GM12878 (cell line): ENCODE measurements around the gene ANAPC4. TPM values are rescaled to one million over a fixed set of nuclear protein-coding genes. Genes with fewer than 3 reads are reported as not detected.

Experiments
- ATAC-seq: fragments of 200-7000 bp; cut with Tn5 transposase; 3 replicates; pipeline ENCODE4 v1.9.1; 2020; ENCODE audit warnings: mild to moderate bottlenecking, moderate library complexity
- BruUV-seq: library from RNA; stranded (reverse); fragments of 400-500 nt; replicated peaks from 2 replicates; lab custom pipeline; 2021; lab: Mats Ljungman, UMichigan
- CTCF ChIA-PET: fragments of 300-600 bp; sonication (Branson Sonifier 250); formaldehyde crosslinking; extraction: SDS; loops from one replicate; lab custom pipeline; 2021; ENCODE audit warnings: inconsistent platforms; lab: Yijun Ruan, JAX
- POLR2A ChIA-PET: fragments of 350-600 bp; formaldehyde crosslinking; extraction: SDS; loops from one replicate; lab custom pipeline; 2021; ENCODE audit warnings: inconsistent platforms; lab: Charles Lee
- RAD21 ChIA-PET: fragments of 300-600 bp; sonication (Branson Sonifier 250); formaldehyde crosslinking; loops from one replicate; lab custom pipeline; 2023; ENCODE audit warnings: antibody characterized with exemption; ENCODE audit not compliant: unreplicated experiment; lab: Charles Lee
- SMC1A ChIA-PET: fragments of 300-600 bp; sonication (Branson Sonifier 250); formaldehyde crosslinking; loops from one replicate; lab custom pipeline; 2023; ENCODE audit not compliant: unreplicated experiment, uncharacterized antibody; lab: Charles Lee
- DNase-seq: peaks from one replicate; pipeline ENCODE4 v3.0.0-alpha.2; 2011; ENCODE audit warnings: low read depth, low spot score
- FAIRE-seq: peaks from 3 replicates; lab custom pipeline; 2011; peaks lifted over from hg19 to GRCh38; lab: Jason Lieb, UNC
- H2AFZ ChIP-seq: 2 replicates; pipeline ENCODE4 v1.6.0; 2011; ENCODE audit warnings: low read depth, low read length, control low read depth; ENCODE audit not compliant: control insufficient read depth
- H3K27ac ChIP-seq: 2 replicates; pipeline ENCODE4 v1.5.1; 2011; ENCODE audit warnings: control low read depth; ENCODE audit not compliant: control insufficient read depth, insufficient read depth
- H3K27me3 ChIP-seq, 2 experiments: replicated peaks in 1 of 2; 2 replicates each; pipeline versions ENCODE4 v1.6.0 to v1.6.1; 2011; ENCODE audit warnings: low read length in 1 of 2; ENCODE audit not compliant: control insufficient read depth in 2 of 2, insufficient read depth in 2 of 2
- H3K36me3 ChIP-seq, 2 experiments: 2 replicates each; pipeline ENCODE4 v1.5.1; 2011; ENCODE audit warnings: low read length in 1 of 2; ENCODE audit not compliant: control insufficient read depth in 2 of 2, insufficient read depth in 2 of 2
- H3K4me1 ChIP-seq: 2 replicates; pipeline ENCODE4 v1.6.1; 2011; ENCODE audit warnings: mild to moderate bottlenecking, low read length, moderate library complexity, mixed read lengths; ENCODE audit not compliant: control insufficient read depth, insufficient read depth
- H3K4me2 ChIP-seq: 2 replicates; pipeline ENCODE4 v1.6.0; 2011; ENCODE audit warnings: control low read depth; ENCODE audit not compliant: control insufficient read depth, insufficient read depth
- H3K4me3 ChIP-seq: fragments of 200-600 bp; sonication (generic); 2 replicates; pipeline ENCODE4 v1.5.1; 2016
- H3K79me2 ChIP-seq: 2 replicates; pipeline ENCODE4 v1.6.0; 2011; ENCODE audit warnings: low read length; ENCODE audit not compliant: control insufficient read depth, insufficient read depth
- H3K9ac ChIP-seq: 2 replicates; pipeline ENCODE4 v1.8.0; 2011; ENCODE audit warnings: low read length, control low read depth, mixed read lengths; ENCODE audit not compliant: control insufficient read depth, insufficient read depth
- H3K9me3 ChIP-seq: replicated peaks from 3 replicates; pipeline ENCODE4 v1.5.1; 2011; ENCODE audit warnings: mild to moderate bottlenecking, low read length; ENCODE audit not compliant: control insufficient read depth, insufficient read depth
- H4K20me1 ChIP-seq: 2 replicates; pipeline ENCODE4 v1.6.0; 2011; ENCODE audit not compliant: control insufficient read depth, insufficient read depth
- BMI1 ChIP-seq: fragments of 450-650 bp; IDR thresholded peaks from 2 replicates; pipeline ENCODE4 v1.6.1; 2016; ENCODE audit warnings: mild to moderate bottlenecking, moderate library complexity, borderline replicate concordance
- CBX5 ChIP-seq: sonication (generic); IDR thresholded peaks from 2 replicates; pipeline ENCODE4 v1.6.1; 2016; ENCODE audit warnings: low read depth, moderate library complexity, mild to moderate bottlenecking, inconsistent platforms
- CEBPB ChIP-seq, 2 experiments: fragments of 150-350 bp in 1 of 2; IDR thresholded peaks; 2 replicates each; pipeline ENCODE4 v1.6.1; 2012 to 2014; ENCODE audit warnings: low read depth in 2 of 2, low read length in 2 of 2, borderline replicate concordance in 1 of 2, inconsistent platforms in 1 of 2
- GATAD2B ChIP-seq: fragments of 450-650 bp; conservative IDR thresholded peaks from 2 replicates; pipeline ENCODE4 v1.6.1; 2017; ENCODE audit warnings: low read depth, mild to moderate bottlenecking, moderate library complexity
- HDAC2 ChIP-seq: fragments of 200-600 bp; sonication (generic); IDR thresholded peaks from 2 replicates; pipeline ENCODE4 v1.6.1; 2017
- HDAC6 ChIP-seq: fragments of 200-600 bp; sonication (generic); IDR thresholded peaks from one replicate; pipeline ENCODE4 v1.8.0; 2017; ENCODE audit warnings: antibody characterized with exemption; ENCODE audit not compliant: unreplicated experiment
- HDGF ChIP-seq: fragments of 450-650 bp; IDR thresholded peaks from 2 replicates; pipeline ENCODE4 v1.6.1; 2016; ENCODE audit warnings: antibody characterized with exemption
- MEF2A ChIP-seq: IDR thresholded peaks from 2 replicates; pipeline ENCODE4 v1.6.1; 2011; ENCODE audit warnings: low read depth, mild to moderate bottlenecking, low read length, moderate library complexity; ENCODE audit not compliant: insufficient read depth
- NR2F1 ChIP-seq: fragments of 450-650 bp; conservative IDR thresholded peaks from 2 replicates; pipeline ENCODE4 v1.6.1; 2017; ENCODE audit warnings: mild to moderate bottlenecking
- NRF1 ChIP-seq: conservative IDR thresholded peaks from 2 replicates; pipeline ENCODE4 v1.6.1; 2011; ENCODE audit warnings: mild to moderate bottlenecking, low read depth, low read length, improper control_type of control experiment
- PRDM15 ChIP-seq: fragments of 450-650 bp; formaldehyde crosslinking; IDR thresholded peaks from 2 replicates; pipeline ENCODE4 v1.4.0; 2020; ENCODE audit warnings: mild to moderate bottlenecking, moderate library complexity
- RUNX3 ChIP-seq: IDR thresholded peaks from 2 replicates; pipeline ENCODE4 v1.6.1; 2012; ENCODE audit warnings: low read length, inconsistent platforms
- TCF12 ChIP-seq: IDR thresholded peaks from 2 replicates; pipeline ENCODE4 v1.6.1; 2011; ENCODE audit warnings: low read depth, mild to moderate bottlenecking, low read length
- YY1 ChIP-seq: IDR thresholded peaks from 2 replicates; pipeline ENCODE4 v1.6.1; 2011; ENCODE audit warnings: low read depth, mild to moderate bottlenecking, low read length
- ZBED1 ChIP-seq: IDR thresholded peaks from 2 replicates; pipeline ENCODE4 v1.6.1; 2016; ENCODE audit warnings: borderline replicate concordance
- ZSCAN29 ChIP-seq: fragments of 450-650 bp; IDR thresholded peaks from 2 replicates; pipeline ENCODE4 v1.6.1; 2017; ENCODE audit warnings: mild to moderate bottlenecking, moderate library complexity
- WGBS: methylation state at CpG from one replicate; pipeline ENCODE4 v1.1.6; 2016; ENCODE audit warnings: low lambda C conversion rate; ENCODE audit not compliant: insufficient replicate concordance, insufficient coverage; ENCODE audit errors: missing lambda C conversion rate; 5-methylcytosine and 5-hydroxymethylcytosine counted together
- in situ Hi-C: fragments of 300-500 bp; cut with MboI; formaldehyde crosslinking; loops from 9 replicates; pipeline ENCODE4 v1.14.3; 2018; ENCODE audit warnings: mixed read lengths
- intact Hi-C: fragments of 100-400 bp; cut with micrococcal nuclease; formaldehyde crosslinking; loops from one replicate; pipeline ENCODE4 v1.14.2; 2022; ENCODE audit not compliant: unreplicated experiment
- polyA plus RNA-seq, 11 experiments: library from polyadenylated mRNA; depleted of rRNA in 4 of 11; unstranded in 6 of 11; stranded (reverse) in 5 of 11; fragments of >200 nt; fragmentation: Nextera tagmentation in 4 of 11; fragmentation: Illumina TruSeq in 1 of 11; extraction: Ambion mirVana in 4 of 11; extraction: Trizol in 1 of 11; gene quantifications; 1 replicate in 1 of 11; 2 replicates in 10 of 11; pipeline versions ENCODE4 v1.2.1 to v1.2.3, GENCODE V29; 2011 to 2016; ENCODE audit warnings: inconsistent platforms in 2 of 11, missing spikeins in 2 of 11, low read depth in 1 of 11
- total RNA-seq, 4 experiments: library from RNA; depleted of rRNA in 3 of 4; stranded (reverse); fragments of >200 nt in 3 of 4; fragmentation: Illumina TruSeq in 1 of 4; extraction: Trizol in 1 of 4; gene quantifications; 2 replicates each; pipeline versions ENCODE4 v1.2.1 to v1.2.3, GENCODE V29; 2013 to 2021

The ANAPC4 gene
- total and polyA plus RNA-seq, 10 of the 15 experiments (the other 5 are each of a cell fraction or from before 2014, with no cell fraction given), result 16.3 to 50.2 (median 29.9) TPM

GRCh38 chr4:25424539-25425228 lies 47.6 kb downstream of the ANAPC4 start:
- intact Hi-C loops, result no loop called here
- Histone ChIP-seq H3K27ac (no peak overlapping the region), H3K9me3 (no peaks in the 10 kb centered on the region), H3K4me3 (no peak overlapping the region), H3K4me2 (no peak overlapping the region), H3K79me2 (no peaks in the 10 kb centered on the region), H3K27me3 (no peaks in the 10 kb centered on the region), H2AFZ (no peak overlapping the region), H3K9ac (no peak overlapping the region), H3K4me1 (peaks cover 3% of the 10 kb centered on the region; the same call in 1 of the 2 replicates), H4K20me1 (no peaks in the 10 kb centered on the region), H3K36me3 (0 out of 4 replicates have a peak, but pooled peaks cover 0 to 3% of the 10 kb centered on the region in 2 experiments)
- ChIA-PET RAD21 (no interaction called here), SMC1A (no interaction called here), CTCF (no interaction called here), POLR2A (no interaction called here)
- whole genome bisulfite sequencing, result 87% methylated on average over 9 of the region's 9 CpGs
- BruUV-seq, result no TSS peak
- in situ Hi-C loops, result no loop called here
- ATAC-seq, result no peak
- TF ChIP-seq GATAD2B (no peak), BMI1 (no peak), MEF2A (no peak), NRF1 (no peak), RUNX3 (no peak), HDGF (no peak), ZBED1 (no peak)
- no peak for DNase-seq
- FAIRE-seq, result no peak

GRCh38 chr4:25425361-25425760 lies 48.3 kb downstream of the ANAPC4 start:
- WGBS, result 63% methylated on average over 4 of the region's 4 CpGs
- no peak for ATAC-seq
- Histone ChIP-seq H3K4me2 (no peak overlapping the region), H3K79me2 (no peaks in the 10 kb centered on the region), H3K36me3 (0 out of 4 replicates have a peak, but pooled peaks cover 0 to under 1% of the 10 kb centered on the region in 2 experiments), H3K4me1 (peaks cover 3% of the 10 kb centered on the region; the same call in 1 of the 2 replicates), H3K27ac (no peak overlapping the region), H3K27me3 (no peaks in the 10 kb centered on the region), H3K9me3 (no peaks in the 10 kb centered on the region), H3K9ac (no peak overlapping the region), H4K20me1 (no peaks in the 10 kb centered on the region), H3K4me3 (no peak overlapping the region), H2AFZ (no peak overlapping the region)
- RAD21 ChIA-PET, result no interaction called here
- in situ Hi-C loops (no loop called here), intact Hi-C loops (no loop called here)
- no peak for FAIRE-seq
- CTCF ChIA-PET, result no interaction called here
- SMC1A ChIA-PET, result no interaction called here
- BruUV-seq, result no TSS peak
- POLR2A ChIA-PET, result no interaction called here
- no peak for DNase-seq
- no peak for TF ChIP-seq NRF1
- TF ChIP-seq ZSCAN29, result no peak
- no peak for TF ChIP-seq CEBPB (IDR thresholded peaks at IDR 0.05; ENCODE audit: borderline replicate concordance in 1 of 2, low read depth in 2 of 2, low read length in 2 of 2)
- no peak for TF ChIP-seq PRDM15 (CRISPR knock-in tag)
- no peak for TF ChIP-seq YY1
- no peak for TF ChIP-seq NR2F1
- TF ChIP-seq TCF12, result no peak
- TF ChIP-seq CBX5, result no peak
- no peak for TF ChIP-seq HDAC2
- no peak for TF ChIP-seq HDAC6
